ENCODE data around the gene SLC48A1.
A peak's percentile ranks its signal among the peaks of the same experiment; 100 is the strongest.

SLC48A1 gene

DNA sequence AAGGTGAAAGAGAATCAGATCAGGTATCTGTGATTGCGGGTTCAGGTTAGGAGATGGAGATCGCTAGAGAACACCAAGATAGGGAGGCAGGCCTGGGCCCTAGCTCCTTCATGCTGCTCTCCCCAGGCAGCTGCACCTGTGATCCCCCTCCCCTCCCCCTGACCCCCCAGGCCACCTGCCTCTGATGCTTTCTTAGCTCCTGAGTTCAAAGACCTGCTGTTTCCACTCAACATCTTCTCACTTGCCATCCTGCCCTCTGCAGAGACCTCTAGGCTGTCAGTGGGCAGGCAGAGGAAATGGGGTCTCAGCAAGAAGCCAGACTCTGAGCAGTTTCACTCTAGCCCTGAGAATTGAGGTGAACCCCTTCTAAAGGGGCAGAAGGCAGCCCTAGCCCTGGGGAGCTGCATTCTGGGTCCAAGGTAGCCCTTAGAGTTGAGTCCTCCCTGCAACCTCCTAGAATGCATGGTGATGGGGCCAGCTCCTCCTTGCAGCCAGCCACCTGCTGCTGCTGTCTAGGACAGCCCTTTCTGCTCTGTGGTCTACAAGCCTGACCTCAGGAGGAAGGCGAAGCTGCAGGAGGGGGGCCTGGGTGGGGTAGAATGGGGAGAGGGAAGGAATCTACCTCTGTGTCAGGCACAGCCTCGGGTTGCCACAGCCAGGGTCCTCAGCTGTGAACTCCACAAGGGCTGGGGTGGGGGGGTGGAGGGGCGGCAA is 6.4 kb upstream of the SLC48A1 start:
- Histone ChIP-seq H2BK120ac (ENCODE audit: low read depth, low read length) (no peak overlapping the region), H3K23ac (ENCODE audit: low read depth, low read length, poor library complexity) (no peak overlapping the region), H3K14ac (ENCODE audit: low read length) (no peak overlapping the region), H3K27ac (replicated peaks; ENCODE audit: low read length) (no peak overlapping the region), H2AFZ (ENCODE audit: low read length) (no peak overlapping the region), H3K9ac (ENCODE audit: low read depth, low read length, poor library complexity) (peak overlapping the region; percentile 39), H2BK12ac (ENCODE audit: low read length) (no peak overlapping the region), H3K27me3 (ENCODE audit: control insufficient read depth in 3 of 3, insufficient read depth in 3 of 3, low read depth in 1 of 3, low read length in 3 of 3) (no peaks in the 10 kb centered on the region), H3K4me3 (ENCODE audit: low read length in 2 of 2) (no peak overlapping the region), H3K18ac (ENCODE audit: low read length) (peak overlapping the region; percentile 66), H4K8ac (ENCODE audit: low read depth, low read length) (no peak overlapping the region), H3K36me3 (replicated peaks in 1 of 2; ENCODE audit: control insufficient read depth in 2 of 2, insufficient read depth in 2 of 2, low read length in 2 of 2) (no peaks in the 10 kb centered on the region), H2BK5ac (ENCODE audit: low read length) (no peak overlapping the region), H2AK5ac (ENCODE audit: low read depth, low read length) (no peak overlapping the region), H4K91ac (ENCODE audit: low read depth, low read length, poor library complexity) (no peak overlapping the region), H3K4me1 (ENCODE audit: control insufficient read depth in 2 of 2, insufficient read depth in 1 of 2, low read depth in 1 of 2, low read length in 2 of 2) (peaks cover 11 to 15% of the 10 kb centered on the region in 2 donors), H3K9me3 (replicated peaks in 1 of 2; ENCODE audit: control insufficient read depth in 2 of 2, insufficient read depth in 1 of 2, low read depth in 1 of 2, low read length in 2 of 2) (no peaks in the 10 kb centered on the region), H3K4me2 (ENCODE audit: insufficient read depth, low read length, poor library complexity, severe bottlenecking) (no peak overlapping the region), H3K4ac (ENCODE audit: low read length) (no peak overlapping the region), H3K79me1 (ENCODE audit: low read depth, low read length) (no peaks in the 10 kb centered on the region), H2BK15ac (ENCODE audit: low read length) (peak overlapping the region; percentile 78)
- WGBS, 2 donors (ENCODE audit: extremely low coverage in 2 of 2, insufficient read length in 2 of 2, insufficient replicate concordance in 1 of 2), result no CpG with 5 or more reads among the region's 5 CpGs
- no peak for DNase-seq (ENCODE audit: low spot score)

DNA sequence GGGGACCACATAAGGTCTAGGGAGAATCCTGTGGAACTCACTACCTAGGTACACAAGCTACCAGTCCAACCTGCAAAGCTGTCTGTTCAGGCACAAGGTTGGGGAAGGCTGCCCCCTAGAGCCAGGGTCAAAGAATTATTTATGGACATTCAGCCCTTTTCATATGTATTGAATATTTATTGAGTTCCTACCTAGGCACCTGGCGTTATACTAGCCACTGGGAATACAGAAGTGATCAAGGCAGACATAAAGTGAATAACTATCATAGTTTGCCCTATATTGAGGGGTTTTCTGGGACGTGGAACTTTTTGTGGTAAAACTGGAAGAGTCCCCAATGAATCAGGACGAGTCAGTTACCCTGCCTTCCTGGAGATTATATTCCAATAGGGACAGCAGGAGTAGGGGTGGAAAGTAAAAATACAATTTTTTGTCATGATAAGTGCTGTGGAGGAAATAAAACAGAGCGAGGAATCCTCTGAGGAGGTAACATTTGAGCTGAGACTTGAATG is 5.8 kb upstream of the SLC48A1 start:
- no CpG with 5 or more reads among the region's 4 CpGs for WGBS, 2 donors (ENCODE audit: extremely low coverage in 2 of 2, insufficient read length in 2 of 2, insufficient replicate concordance in 1 of 2)
- Histone ChIP-seq H2AFZ (ENCODE audit: low read length) (no peak overlapping the region), H3K4ac (ENCODE audit: low read length) (no peak overlapping the region), H4K8ac (ENCODE audit: low read depth, low read length) (no peak overlapping the region), H3K14ac (ENCODE audit: low read length) (no peak overlapping the region), H3K9me3 (replicated peaks in 1 of 2; ENCODE audit: control insufficient read depth in 2 of 2, insufficient read depth in 1 of 2, low read depth in 1 of 2, low read length in 2 of 2) (no peaks in the 10 kb centered on the region), H3K18ac (ENCODE audit: low read length) (no peak overlapping the region), H3K4me1 (ENCODE audit: control insufficient read depth in 2 of 2, insufficient read depth in 1 of 2, low read depth in 1 of 2, low read length in 2 of 2) (peaks cover 11 to 15% of the 10 kb centered on the region in 2 donors), H3K4me3 (ENCODE audit: low read length in 2 of 2) (no peak overlapping the region), H3K9ac (ENCODE audit: low read depth, low read length, poor library complexity) (no peak overlapping the region), H2BK5ac (ENCODE audit: low read length) (no peak overlapping the region), H2BK12ac (ENCODE audit: low read length) (no peak overlapping the region), H2BK15ac (ENCODE audit: low read length) (no peak overlapping the region), H2BK120ac (ENCODE audit: low read depth, low read length) (no peak overlapping the region), H4K91ac (ENCODE audit: low read depth, low read length, poor library complexity) (no peak overlapping the region), H3K4me2 (ENCODE audit: insufficient read depth, low read length, poor library complexity, severe bottlenecking) (no peak overlapping the region), H3K23ac (ENCODE audit: low read depth, low read length, poor library complexity) (no peak overlapping the region), H3K79me1 (ENCODE audit: low read depth, low read length) (no peaks in the 10 kb centered on the region), H3K27me3 (ENCODE audit: control insufficient read depth in 3 of 3, insufficient read depth in 3 of 3, low read depth in 1 of 3, low read length in 3 of 3) (no peaks in the 10 kb centered on the region), H3K36me3 (replicated peaks in 1 of 2; ENCODE audit: control insufficient read depth in 2 of 2, insufficient read depth in 2 of 2, low read length in 2 of 2) (no peaks in the 10 kb centered on the region), H3K27ac (replicated peaks; ENCODE audit: low read length) (no peak overlapping the region), H2AK5ac (ENCODE audit: low read depth, low read length) (no peak overlapping the region)
- no peak for DNase-seq (ENCODE audit: low spot score)

DNA sequence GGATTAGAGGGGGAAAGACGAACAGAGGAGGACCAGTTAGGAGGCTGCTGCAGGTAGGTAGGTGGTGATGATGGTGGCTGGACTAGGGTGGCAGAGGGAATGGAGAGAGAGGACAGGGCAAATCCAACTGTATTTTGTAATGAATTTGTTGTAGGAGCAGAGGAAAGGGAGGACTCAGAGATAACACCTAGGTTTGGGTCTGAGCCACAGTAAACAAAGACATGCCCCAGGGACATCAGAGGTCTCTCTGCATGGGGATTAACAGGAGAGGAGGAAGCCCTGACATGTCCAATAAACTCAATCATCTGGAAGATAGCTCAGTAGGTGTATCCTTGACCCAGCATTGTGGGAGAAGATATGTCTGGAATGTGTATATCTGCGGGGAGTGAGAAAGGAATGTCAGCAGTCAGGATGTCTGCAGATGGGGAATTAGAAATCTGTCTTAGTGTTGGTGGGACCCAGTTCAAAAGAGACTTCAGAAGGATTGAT is 4.7 kb upstream of the SLC48A1 start:
- no peak overlapping the region for H4K8ac ChIP-seq (ENCODE audit: low read depth, low read length)
- WGBS, 2 donors (ENCODE audit: extremely low coverage in 2 of 2, insufficient read length in 2 of 2, insufficient replicate concordance in 1 of 2), result no CpG with 5 or more reads among the region's 2 CpGs
- no peak overlapping the region for H3K14ac ChIP-seq (ENCODE audit: low read length)
- peak overlapping the region; percentile 50 for H2AFZ ChIP-seq (ENCODE audit: low read length)
- H3K23ac ChIP-seq (ENCODE audit: low read depth, low read length, poor library complexity), result no peak overlapping the region
- H3K18ac ChIP-seq (ENCODE audit: low read length), result no peak overlapping the region
- no peaks in the 10 kb centered on the region for H3K36me3 ChIP-seq (replicated peaks in 1 of 2; ENCODE audit: control insufficient read depth in 2 of 2, insufficient read depth in 2 of 2, low read length in 2 of 2)
- H3K27me3 ChIP-seq (ENCODE audit: control insufficient read depth in 3 of 3, insufficient read depth in 3 of 3, low read depth in 1 of 3, low read length in 3 of 3), result no peaks in the 10 kb centered on the region
- H3K4ac ChIP-seq (ENCODE audit: low read length), result no peak overlapping the region
- no peak overlapping the region for H2BK12ac ChIP-seq (ENCODE audit: low read length)
- no peak overlapping the region for H2AK5ac ChIP-seq (ENCODE audit: low read depth, low read length)
- no peak for DNase-seq (ENCODE audit: low spot score)
- no peak overlapping the region for H2BK5ac ChIP-seq (ENCODE audit: low read length)
- no peak overlapping the region for H3K4me3 ChIP-seq (ENCODE audit: low read length in 2 of 2)
- H3K4me1 ChIP-seq (ENCODE audit: control insufficient read depth in 2 of 2, insufficient read depth in 1 of 2, low read depth in 1 of 2, low read length in 2 of 2), result peaks cover 11 to 15% of the 10 kb centered on the region in 2 donors
- H3K9me3 ChIP-seq (replicated peaks in 1 of 2; ENCODE audit: control insufficient read depth in 2 of 2, insufficient read depth in 1 of 2, low read depth in 1 of 2, low read length in 2 of 2), result no peaks in the 10 kb centered on the region
- H4K91ac ChIP-seq (ENCODE audit: low read depth, low read length, poor library complexity), result no peak overlapping the region
- H3K4me2 ChIP-seq (ENCODE audit: insufficient read depth, low read length, poor library complexity, severe bottlenecking), result no peak overlapping the region
- no peak overlapping the region for H2BK120ac ChIP-seq (ENCODE audit: low read depth, low read length)
- H3K27ac ChIP-seq (replicated peaks; ENCODE audit: low read length), result peak overlapping the region; percentile 51
- H2BK15ac ChIP-seq (ENCODE audit: low read length), result no peak overlapping the region
- no peak overlapping the region for H3K9ac ChIP-seq (ENCODE audit: low read depth, low read length, poor library complexity)
- no peaks in the 10 kb centered on the region for H3K79me1 ChIP-seq (ENCODE audit: low read depth, low read length)

GRCh38 chr12:47769234-47770085 is 3.6 kb upstream of the SLC48A1 start:
- Histone ChIP-seq H2BK120ac (ENCODE audit: low read depth, low read length) (no peak overlapping the region), H3K9me3 (replicated peaks in 1 of 2; ENCODE audit: control insufficient read depth in 2 of 2, insufficient read depth in 1 of 2, low read depth in 1 of 2, low read length in 2 of 2) (no peaks in the 10 kb centered on the region), H2AK5ac (ENCODE audit: low read depth, low read length) (no peak overlapping the region), H3K4me3 (ENCODE audit: low read length in 2 of 2) (no peak overlapping the region), H3K4ac (ENCODE audit: low read length) (no peak overlapping the region), H3K27ac (replicated peaks; ENCODE audit: low read length) (no peak overlapping the region), H2BK12ac (ENCODE audit: low read length) (no peak overlapping the region), H3K23ac (ENCODE audit: low read depth, low read length, poor library complexity) (no peak overlapping the region), H3K4me2 (ENCODE audit: insufficient read depth, low read length, poor library complexity, severe bottlenecking) (no peak overlapping the region), H3K18ac (ENCODE audit: low read length) (no peak overlapping the region), H3K27me3 (ENCODE audit: control insufficient read depth in 3 of 3, insufficient read depth in 3 of 3, low read depth in 1 of 3, low read length in 3 of 3) (peaks cover 0 to 5% (median 0%) of the 10 kb centered on the region in 3 experiments), H4K8ac (ENCODE audit: low read depth, low read length) (no peak overlapping the region), H4K91ac (ENCODE audit: low read depth, low read length, poor library complexity) (no peak overlapping the region), H2BK5ac (ENCODE audit: low read length) (no peak overlapping the region), H3K36me3 (replicated peaks in 1 of 2; ENCODE audit: control insufficient read depth in 2 of 2, insufficient read depth in 2 of 2, low read length in 2 of 2) (no peaks in the 10 kb centered on the region), H2AFZ (ENCODE audit: low read length) (peak overlapping the region; percentile 50), H3K79me1 (ENCODE audit: low read depth, low read length) (no peaks in the 10 kb centered on the region), H3K9ac (ENCODE audit: low read depth, low read length, poor library complexity) (no peak overlapping the region), H3K14ac (ENCODE audit: low read length) (no peak overlapping the region), H3K4me1 (ENCODE audit: control insufficient read depth in 2 of 2, insufficient read depth in 1 of 2, low read depth in 1 of 2, low read length in 2 of 2) (peaks cover 15% of the 10 kb centered on the region in 2 donors), H2BK15ac (ENCODE audit: low read length) (no peak overlapping the region)
- DNase-seq (ENCODE audit: low spot score), result no peak
- no CpG with 5 or more reads among the region's 4 CpGs for WGBS, 2 donors (ENCODE audit: extremely low coverage in 2 of 2, insufficient read length in 2 of 2, insufficient replicate concordance in 1 of 2)

All from neuronal stem cell (in vitro differentiated cells).